Measurements from ENCODE around the gene FBXO31.

DNA sequence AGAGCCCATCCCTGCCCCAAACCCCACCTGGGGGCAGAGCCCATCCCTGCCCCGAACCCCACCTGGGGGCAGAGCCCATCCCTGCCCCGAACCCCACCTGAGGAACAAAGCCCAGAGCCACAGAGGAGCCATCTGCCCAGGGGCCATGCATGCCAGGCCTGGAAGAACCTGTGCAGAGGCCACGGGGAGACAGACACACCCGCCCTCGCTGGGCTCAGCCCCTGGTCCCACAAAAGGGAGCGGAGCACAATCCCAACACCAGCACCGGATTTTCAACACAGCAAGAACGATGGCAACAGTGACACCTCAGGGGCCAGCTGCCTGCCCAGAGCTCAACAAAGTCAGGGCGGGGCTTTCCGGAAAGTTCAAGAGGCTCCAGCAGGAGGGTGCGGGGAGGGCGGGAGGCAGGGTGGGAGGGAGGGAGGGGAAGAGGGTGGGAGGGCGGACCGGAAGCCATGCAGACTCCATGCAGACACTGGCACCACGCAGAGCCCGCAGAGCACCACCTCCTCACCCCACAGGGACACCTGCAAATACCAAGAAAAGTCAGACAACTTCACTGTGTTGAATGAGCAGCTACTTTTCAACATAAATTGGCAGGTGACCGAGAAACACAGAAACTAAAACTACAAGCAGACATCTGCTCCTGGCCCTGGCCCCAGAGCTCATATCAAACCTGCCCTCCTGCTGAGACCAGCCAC lies 38.5 kb downstream of the FBXO31 start:
- no peak for TF ChIP-seq CTCF (IDR thresholded peaks at IDR 0.05; ENCODE audit: low read length)
- TF ChIP-seq EZH2 (IDR thresholded peaks at IDR 0.05; ENCODE audit: borderline replicate concordance, low read length): no peak
